Activated gamma-delta T cell treated with anti-CD3 and anti-CD28 coated beads, Interleukin-2, amount 50 U/mL, for 16 hours (primary cell): ENCODE data around the gene LYPD6.

ENCODE experiments used
- DNase-seq: peaks from one replicate; pipeline ENCODE4 v3.0.0-alpha.2; 2020; ENCODE audit warnings: low read depth

LYPD6 gene

GRCh38 chr2:149348291-149348690, 17.9 kb downstream of the LYPD6 start:
- no peak for DNase-seq

- DNase-seq: no peak
These were observed 23.0 kb downstream of the LYPD6 start for GRCh38 chr2:149353421-149353820.

- no peak for DNase-seq
These were observed 25.5 kb downstream of the LYPD6 start for GRCh38 chr2:149355716-149356422.

- no peak for DNase-seq
These were observed 26.7 kb downstream of the LYPD6 start for GRCh38 chr2:149357058-149357457.

- DNase-seq: no peak
These were observed 29.7 kb downstream of the LYPD6 start for GRCh38 chr2:149360106-149360505.

GRCh38 chr2:149363958-149364357, 33.6 kb downstream of the LYPD6 start:
- no peak for DNase-seq

- DNase-seq: no peak
These were observed 34.5 kb downstream of the LYPD6 start for GRCh38 chr2:149364839-149365238.

GRCh38 chr2:149365931-149366583, 35.7 kb downstream of the LYPD6 start:
- DNase-seq: no peak

GRCh38 chr2:149370061-149370775, 39.8 kb downstream of the LYPD6 start:
- no peak for DNase-seq

- DNase-seq: no peak
These were observed 41.1 kb downstream of the LYPD6 start for GRCh38 chr2:149371476-149371875.

- no peak for DNase-seq
These were observed 45.5 kb downstream of the LYPD6 start for GRCh38 chr2:149375801-149376361.

GRCh38 chr2:149380205-149380604, 49.8 kb downstream of the LYPD6 start:
- DNase-seq: no peak

GRCh38 chr2:149383340-149383739, 53.0 kb downstream of the LYPD6 start:
- no peak for DNase-seq

- DNase-seq: no peak
These were observed 55.0 kb downstream of the LYPD6 start for GRCh38 chr2:149385350-149385749.

- no peak for DNase-seq
These were observed 57.0 kb downstream of the LYPD6 start for GRCh38 chr2:149387411-149387810.

GRCh38 chr2:149388120-149388816, 57.9 kb downstream of the LYPD6 start:
- no peak for DNase-seq

- no peak for DNase-seq
These were observed 59.2 kb downstream of the LYPD6 start for GRCh38 chr2:149389506-149390167.

- no peak for DNase-seq
These were observed 63.2 kb downstream of the LYPD6 start for GRCh38 chr2:149393614-149394013.

- DNase-seq: no peak
These were observed 64.5 kb downstream of the LYPD6 start for GRCh38 chr2:149394864-149395263.

GRCh38 chr2:149399934-149400615, 69.7 kb downstream of the LYPD6 start:
- no peak for DNase-seq

GRCh38 chr2:149400997-149401396, 70.6 kb downstream of the LYPD6 start:
- DNase-seq: no peak
